Astrocyte of the spinal cord (primary cell): ENCODE measurements around the gene XPNPEP1.

Source experiments
- DNase-seq: peaks from one replicate; pipeline ENCODE4 v3.0.0; 2011; ENCODE audit warnings: low read depth, low spot score
- H3K4me3 ChIP-seq: 2 replicates; pipeline ENCODE4 v1.5.1; 2011; ENCODE audit warnings: low read depth, mild to moderate bottlenecking, low read length, moderate library complexity
- in situ Hi-C: cut with HindIII; loops from 2 replicates; pipeline ENCODE4 v1.10.0; 2017; ENCODE audit warnings: low sequenced_read_pairs
- TF ChIP-seq, protein P1 (sequence below): IDR thresholded peaks from 2 replicates; pipeline ENCODE4 v1.5.1; 2012; ENCODE audit warnings: low read depth, mild to moderate bottlenecking, low read length, inconsistent platforms

Gene XPNPEP1

GRCh38 chr10:109922976-109923921 lies at the start of gene XPNPEP1:
Gene XPNPEP1 (minus strand): TSS chr10:109923511. CDS start chr10:109923433, 78 bp downstream.
- peak; percentile 85 for DNase-seq
- peak within 1 kb of the TSS; percentile 86 for H3K4me3 ChIP-seq
- TF ChIP-seq, protein P1, sequence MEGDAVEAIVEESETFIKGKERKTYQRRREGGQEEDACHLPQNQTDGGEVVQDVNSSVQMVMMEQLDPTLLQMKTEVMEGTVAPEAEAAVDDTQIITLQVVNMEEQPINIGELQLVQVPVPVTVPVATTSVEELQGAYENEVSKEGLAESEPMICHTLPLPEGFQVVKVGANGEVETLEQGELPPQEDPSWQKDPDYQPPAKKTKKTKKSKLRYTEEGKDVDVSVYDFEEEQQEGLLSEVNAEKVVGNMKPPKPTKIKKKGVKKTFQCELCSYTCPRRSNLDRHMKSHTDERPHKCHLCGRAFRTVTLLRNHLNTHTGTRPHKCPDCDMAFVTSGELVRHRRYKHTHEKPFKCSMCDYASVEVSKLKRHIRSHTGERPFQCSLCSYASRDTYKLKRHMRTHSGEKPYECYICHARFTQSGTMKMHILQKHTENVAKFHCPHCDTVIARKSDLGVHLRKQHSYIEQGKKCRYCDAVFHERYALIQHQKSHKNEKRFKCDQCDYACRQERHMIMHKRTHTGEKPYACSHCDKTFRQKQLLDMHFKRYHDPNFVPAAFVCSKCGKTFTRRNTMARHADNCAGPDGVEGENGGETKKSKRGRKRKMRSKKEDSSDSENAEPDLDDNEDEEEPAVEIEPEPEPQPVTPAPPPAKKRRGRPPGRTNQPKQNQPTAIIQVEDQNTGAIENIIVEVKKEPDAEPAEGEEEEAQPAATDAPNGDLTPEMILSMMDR, result no peak
- in situ Hi-C loops, result no loop called here

- no peak overlapping the region for H3K4me3 ChIP-seq
- TF ChIP-seq, protein P1, result no peak
- in situ Hi-C loops, result no loop called here
- DNase-seq, result no peak
These were observed 49.2 kb upstream of the XPNPEP1 start for GRCh38 chr10:109972372-109973001.

DNA sequence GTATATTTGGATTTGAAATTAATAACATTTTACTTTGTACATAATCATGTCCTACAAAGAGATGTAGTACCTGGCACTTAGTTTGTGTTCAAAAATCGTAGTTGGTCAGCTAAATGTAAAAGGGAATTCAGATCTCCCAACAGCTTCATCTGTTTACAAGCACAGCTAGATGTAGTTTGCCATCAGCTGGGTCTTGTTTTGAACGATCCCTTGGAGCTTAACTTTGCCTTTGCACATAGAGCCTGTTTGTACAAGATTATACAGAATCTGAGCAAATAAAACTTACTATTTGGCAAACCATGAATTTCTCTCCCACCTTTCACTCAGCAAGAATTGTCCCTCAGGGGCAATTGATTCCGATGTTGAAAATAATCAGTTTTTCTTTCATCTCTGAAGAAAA lies 48.3 kb upstream of the XPNPEP1 start:
- in situ Hi-C loops, result no loop called here

DNA sequence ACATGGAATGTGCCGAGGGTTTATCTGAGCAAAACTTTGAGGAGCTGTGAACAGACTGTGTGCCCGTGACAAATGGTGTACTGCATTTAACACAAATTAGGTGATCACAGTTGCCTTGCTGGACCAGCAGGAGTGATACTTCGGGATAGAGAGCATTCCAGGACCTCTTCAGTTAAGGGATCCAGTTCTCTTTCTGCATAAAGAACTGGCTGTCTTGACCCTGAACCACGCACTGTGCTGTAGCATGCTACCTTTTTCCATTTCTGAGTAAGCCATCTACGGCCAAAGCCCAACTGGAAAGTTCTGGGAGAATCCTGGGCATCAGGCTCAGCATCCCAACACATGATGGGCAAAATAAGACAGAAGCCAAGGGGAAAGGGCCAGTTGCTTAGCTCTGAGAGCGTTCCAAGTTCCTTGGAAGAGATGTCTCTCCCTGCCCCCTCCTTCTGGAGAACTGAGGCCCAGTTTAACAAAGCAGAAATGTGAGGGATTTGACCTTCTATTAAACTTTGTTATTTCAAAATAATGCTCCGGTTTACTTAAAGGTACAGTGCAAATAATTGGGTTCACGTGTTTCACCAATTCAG lies 46.5 kb upstream of the XPNPEP1 start:
- in situ Hi-C loops, result no loop called here
- no peak for DNase-seq
- TF ChIP-seq, protein P1, result no peak
- no peak overlapping the region for H3K4me3 ChIP-seq

More for the DNA sequence above, 48.3 kb upstream of the XPNPEP1 start:
- no peak for DNase-seq
- H3K4me3 ChIP-seq, result no peak overlapping the region
- TF ChIP-seq, protein P1, result no peak

DNA sequence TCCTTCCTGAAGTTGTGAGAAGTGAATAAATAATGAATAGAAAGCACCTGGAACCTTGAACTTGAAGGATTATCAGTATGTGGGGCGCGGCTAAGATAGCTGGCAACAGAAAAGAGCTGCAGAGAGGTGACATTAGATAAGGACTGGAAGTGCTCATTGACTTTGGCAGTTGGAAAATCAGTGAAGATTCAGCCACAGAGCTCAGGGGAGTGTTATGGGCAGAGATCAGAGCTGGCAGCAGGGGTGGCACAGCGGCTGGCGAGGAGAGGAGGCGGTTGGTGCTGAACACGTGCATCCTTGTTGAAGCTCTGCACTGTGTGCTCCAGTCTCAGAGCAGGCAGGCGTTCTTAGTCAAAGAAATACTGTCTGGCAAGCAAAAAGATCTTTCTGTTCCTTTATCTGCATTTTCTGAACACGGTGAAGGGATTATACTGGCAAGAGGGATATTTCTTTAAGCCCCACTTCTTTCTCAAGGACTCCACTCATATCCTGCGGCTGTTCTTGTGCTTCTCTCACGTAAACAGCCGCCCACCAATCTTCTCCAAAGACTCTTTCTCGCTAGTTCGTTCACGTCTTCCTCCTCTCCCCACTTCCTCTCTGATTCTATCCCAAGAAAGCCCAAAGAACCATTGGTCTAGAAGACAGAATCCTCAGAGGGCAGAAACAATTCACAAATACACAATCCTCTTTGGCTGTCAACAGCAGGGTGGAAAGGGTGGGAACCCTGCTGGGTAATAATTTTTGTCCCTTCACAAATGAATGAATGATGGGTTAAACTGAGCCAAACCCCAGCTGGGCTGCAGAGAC lies 45.8 kb upstream of the XPNPEP1 start:
- in situ Hi-C loops, result no loop called here
- TF ChIP-seq, protein P1, result no peak
- H3K4me3 ChIP-seq, result no peak overlapping the region
- no peak for DNase-seq

- no peak for DNase-seq
- in situ Hi-C loops, result no loop called here
- TF ChIP-seq, protein P1, result no peak
- H3K4me3 ChIP-seq, result no peak overlapping the region
These were observed 44.4 kb upstream of the XPNPEP1 start for GRCh38 chr10:109967739-109968088.
